ENCODE measurements around the gene PRDM13.
"Not testable (repeated sequence)": the region's sequence is repeated elsewhere in the genome, so short reads cannot be mapped to it uniquely, and the experiment has no call there.

Gene PRDM13

DNA sequence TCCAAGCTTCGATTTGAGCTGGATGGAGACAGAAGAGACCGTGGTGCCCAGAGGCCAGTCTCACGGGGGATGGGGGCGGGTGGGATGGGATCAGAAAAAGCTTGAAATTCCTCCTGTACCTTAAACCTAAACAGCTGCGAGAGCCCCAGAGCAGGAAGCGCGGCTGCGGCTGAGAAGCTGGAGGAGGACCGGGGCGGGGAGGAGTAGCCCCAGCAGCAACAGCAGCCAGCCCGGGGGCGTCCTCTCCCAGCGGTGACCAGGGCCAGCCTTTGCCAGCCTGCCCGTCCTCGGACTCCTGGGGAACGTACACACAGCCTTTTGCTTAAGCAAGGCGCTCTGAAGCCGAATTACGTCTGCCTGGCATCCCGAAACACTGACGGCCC is 17.4 kb upstream of the PRDM13 start:
- H3K9me3 ChIP-seq (ENCODE audit: insufficient read depth, low read depth, low read length) = no peaks in the 10 kb centered on the region
- H3K36me3 ChIP-seq (ENCODE audit: insufficient read depth, low read length) = no peaks in the 10 kb centered on the region
- H3K27me3 ChIP-seq (ENCODE audit: insufficient read depth, low read length) = peaks cover 100% of the 10 kb centered on the region
- no peak overlapping the region for H3K9ac ChIP-seq (ENCODE audit: low read depth, low read length)
- H3K27ac ChIP-seq (ENCODE audit: low read depth, low read length) = no peak overlapping the region
- H3K4me3 ChIP-seq (ENCODE audit: low read length) = peak overlapping the region; percentile 54
- 0 out of 2 replicates have a peak, but pooled peaks cover 5% of the 10 kb centered on the region for H3K4me1 ChIP-seq (ENCODE audit: insufficient read depth, low read length)
- WGBS = 4% methylated on average over 20 of the region's 21 CpGs

DNA sequence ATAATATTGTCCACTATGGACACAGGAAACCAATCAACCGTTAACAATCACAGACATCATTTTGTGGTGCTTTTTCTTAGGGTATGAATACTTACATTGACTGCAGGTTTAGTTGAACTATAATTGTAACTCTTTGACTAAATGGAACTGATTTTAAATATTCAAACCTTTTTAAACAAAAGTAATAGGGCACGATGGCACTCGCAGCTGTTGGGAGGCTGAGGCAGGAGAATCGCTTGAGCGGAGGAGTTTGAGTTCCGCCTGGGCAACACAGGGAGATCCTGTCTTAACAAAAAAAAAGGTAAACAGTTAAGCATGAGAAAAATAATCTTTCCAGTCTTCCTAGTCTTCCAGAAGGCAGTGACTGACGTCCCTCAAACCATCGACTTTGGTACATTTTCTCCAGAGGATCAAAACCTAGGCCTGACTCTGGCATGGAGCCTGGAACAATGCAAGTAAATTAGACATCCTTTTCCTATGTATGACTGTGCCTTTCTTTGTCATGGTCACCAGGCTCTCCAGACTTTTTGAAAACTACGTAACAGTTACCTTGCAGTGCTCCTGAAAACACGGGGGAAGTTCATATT is 16.6 kb upstream of the PRDM13 start:
- Histone ChIP-seq H3K27me3 (ENCODE audit: insufficient read depth, low read length) (peaks cover 100% of the 10 kb centered on the region), H3K4me1 (ENCODE audit: insufficient read depth, low read length) (0 out of 2 replicates have a peak, but pooled peaks cover 5% of the 10 kb centered on the region)
- 22% methylated on average over 9 of the region's 10 CpGs for WGBS

DNA sequence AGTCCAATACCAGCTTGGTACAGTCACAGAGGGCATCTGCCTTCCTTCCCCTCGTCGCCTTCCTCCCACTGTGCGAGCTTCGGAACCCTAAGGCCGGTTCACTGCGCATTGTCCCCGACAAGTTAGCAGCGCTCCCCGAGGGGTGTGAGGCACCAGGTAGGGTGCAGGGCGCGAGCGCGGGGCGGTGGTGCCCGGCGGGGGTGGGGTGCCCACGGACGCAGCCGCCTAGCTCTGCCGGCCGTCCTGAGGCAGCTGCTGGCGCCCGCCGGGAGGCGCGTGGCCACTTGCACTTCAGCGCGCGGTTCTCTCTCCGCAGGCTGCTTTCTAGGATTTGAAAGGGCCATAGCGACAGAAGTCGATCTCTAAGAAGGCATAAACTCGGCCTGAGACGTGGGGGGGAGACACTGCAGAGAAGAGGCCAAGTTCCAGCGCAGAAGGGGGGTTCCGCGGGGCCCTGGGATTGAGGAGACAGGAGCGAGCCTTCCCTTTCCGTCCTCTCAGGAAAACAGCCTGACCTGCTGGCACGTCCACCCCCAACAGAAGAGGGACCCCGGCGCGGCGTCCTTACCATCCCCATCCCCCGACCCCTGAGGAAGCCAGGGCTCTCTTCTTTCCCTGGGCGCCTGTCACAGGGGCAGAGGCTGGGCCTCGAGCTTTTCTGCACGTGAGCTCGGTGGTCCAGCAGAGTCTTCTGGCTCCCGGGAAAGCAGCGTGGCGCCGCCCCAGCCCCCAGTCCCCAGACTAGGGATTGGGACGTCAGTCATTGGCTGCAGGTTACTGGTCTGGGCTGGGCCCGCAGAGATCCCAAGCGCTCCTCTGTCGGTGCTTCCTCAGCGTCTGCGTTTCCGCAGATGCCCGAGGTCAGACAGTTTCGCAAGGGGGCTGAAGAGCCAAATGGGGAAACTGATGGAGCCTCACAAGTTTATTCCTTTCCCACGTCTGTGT is 15.6 kb upstream of the PRDM13 start:
- Histone ChIP-seq H3K4me1 (ENCODE audit: insufficient read depth, low read length) (0 out of 2 replicates have a peak, but pooled peaks cover 5% of the 10 kb centered on the region), H3K9ac (ENCODE audit: low read depth, low read length) (no peak overlapping the region), H3K27me3 (ENCODE audit: insufficient read depth, low read length) (peaks cover 100% of the 10 kb centered on the region), H3K36me3 (ENCODE audit: insufficient read depth, low read length) (no peaks in the 10 kb centered on the region), H3K27ac (ENCODE audit: low read depth, low read length) (no peak overlapping the region), H3K9me3 (ENCODE audit: insufficient read depth, low read depth, low read length) (no peaks in the 10 kb centered on the region), H3K4me3 (ENCODE audit: low read length) (no peak overlapping the region; the same call in 1 of the 2 replicates)
- WGBS = 3% methylated on average over 63 of the region's 63 CpGs

More for the DNA sequence above, 16.6 kb upstream of the PRDM13 start:
- H3K9ac ChIP-seq (ENCODE audit: low read depth, low read length) = no peak overlapping the region
- H3K4me3 ChIP-seq (ENCODE audit: low read length) = no peak overlapping the region
- no peak overlapping the region for H3K27ac ChIP-seq (ENCODE audit: low read depth, low read length)
- H3K9me3 ChIP-seq (ENCODE audit: insufficient read depth, low read depth, low read length) = no peaks in the 10 kb centered on the region
- H3K36me3 ChIP-seq (ENCODE audit: insufficient read depth, low read length) = no peaks in the 10 kb centered on the region

GRCh38 chr6:99591673-99592364 is 14.8 kb upstream of the PRDM13 start:
- 35% methylated on average over 5 of the region's 6 CpGs for WGBS
- Histone ChIP-seq H3K27me3 (ENCODE audit: insufficient read depth, low read length) (peaks cover 100% of the 10 kb centered on the region), H3K9ac (ENCODE audit: low read depth, low read length) (no peak overlapping the region), H3K4me3 (ENCODE audit: low read length) (no peak overlapping the region), H3K4me1 (ENCODE audit: insufficient read depth, low read length) (0 out of 2 replicates have a peak, but pooled peaks cover 5% of the 10 kb centered on the region), H3K27ac (ENCODE audit: low read depth, low read length) (no peak overlapping the region), H3K36me3 (ENCODE audit: insufficient read depth, low read length) (no peaks in the 10 kb centered on the region), H3K9me3 (ENCODE audit: insufficient read depth, low read depth, low read length) (no peaks in the 10 kb centered on the region)

GRCh38 chr6:99592900-99593299 is 13.7 kb upstream of the PRDM13 start:
- H3K36me3 ChIP-seq (ENCODE audit: insufficient read depth, low read length) = no peaks in the 10 kb centered on the region
- 74% methylated on average over 1 of the region's 1 CpG for WGBS
- H3K27ac ChIP-seq (ENCODE audit: low read depth, low read length) = no peak overlapping the region
- H3K9me3 ChIP-seq (ENCODE audit: insufficient read depth, low read depth, low read length) = no peaks in the 10 kb centered on the region
- H3K9ac ChIP-seq (ENCODE audit: low read depth, low read length) = no peak overlapping the region
- no peak overlapping the region for H3K4me3 ChIP-seq (ENCODE audit: low read length)
- 0 out of 2 replicates have a peak, but pooled peaks cover 5% of the 10 kb centered on the region for H3K4me1 ChIP-seq (ENCODE audit: insufficient read depth, low read length)
- H3K27me3 ChIP-seq (ENCODE audit: insufficient read depth, low read length) = peaks cover 100% of the 10 kb centered on the region

DNA sequence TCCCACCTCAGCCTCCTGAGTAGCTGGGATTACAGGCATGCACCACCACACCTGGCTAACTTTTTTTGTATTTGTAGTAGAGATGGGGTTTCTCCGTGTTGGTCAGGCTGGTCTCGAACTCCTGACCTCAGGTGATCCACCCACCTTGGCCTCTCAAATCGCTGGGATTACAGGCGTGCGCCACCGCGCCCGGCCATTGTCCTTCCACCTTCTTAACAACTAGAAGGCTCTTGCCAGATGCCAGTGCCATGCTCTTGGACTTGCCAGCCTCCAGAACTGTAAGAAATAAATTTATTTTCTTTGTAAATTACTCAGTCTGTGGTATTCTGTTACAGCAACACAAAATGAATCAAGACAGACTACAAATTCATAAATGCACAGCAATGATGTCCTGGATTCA is 11.9 kb upstream of the PRDM13 start:
- H3K4me3 ChIP-seq (ENCODE audit: low read length); H3K36me3 ChIP-seq (ENCODE audit: insufficient read depth, low read length); H3K4me1 ChIP-seq (ENCODE audit: insufficient read depth, low read length); H3K9me3 ChIP-seq (ENCODE audit: insufficient read depth, low read depth, low read length); H3K27ac ChIP-seq (ENCODE audit: low read depth, low read length); H3K9ac ChIP-seq (ENCODE audit: low read depth, low read length): not testable (repeated sequence)
- 87% methylated on average over 8 of the region's 8 CpGs for WGBS
- H3K27me3 ChIP-seq (ENCODE audit: insufficient read depth, low read length) = peaks cover 100% of the 10 kb centered on the region

DNA sequence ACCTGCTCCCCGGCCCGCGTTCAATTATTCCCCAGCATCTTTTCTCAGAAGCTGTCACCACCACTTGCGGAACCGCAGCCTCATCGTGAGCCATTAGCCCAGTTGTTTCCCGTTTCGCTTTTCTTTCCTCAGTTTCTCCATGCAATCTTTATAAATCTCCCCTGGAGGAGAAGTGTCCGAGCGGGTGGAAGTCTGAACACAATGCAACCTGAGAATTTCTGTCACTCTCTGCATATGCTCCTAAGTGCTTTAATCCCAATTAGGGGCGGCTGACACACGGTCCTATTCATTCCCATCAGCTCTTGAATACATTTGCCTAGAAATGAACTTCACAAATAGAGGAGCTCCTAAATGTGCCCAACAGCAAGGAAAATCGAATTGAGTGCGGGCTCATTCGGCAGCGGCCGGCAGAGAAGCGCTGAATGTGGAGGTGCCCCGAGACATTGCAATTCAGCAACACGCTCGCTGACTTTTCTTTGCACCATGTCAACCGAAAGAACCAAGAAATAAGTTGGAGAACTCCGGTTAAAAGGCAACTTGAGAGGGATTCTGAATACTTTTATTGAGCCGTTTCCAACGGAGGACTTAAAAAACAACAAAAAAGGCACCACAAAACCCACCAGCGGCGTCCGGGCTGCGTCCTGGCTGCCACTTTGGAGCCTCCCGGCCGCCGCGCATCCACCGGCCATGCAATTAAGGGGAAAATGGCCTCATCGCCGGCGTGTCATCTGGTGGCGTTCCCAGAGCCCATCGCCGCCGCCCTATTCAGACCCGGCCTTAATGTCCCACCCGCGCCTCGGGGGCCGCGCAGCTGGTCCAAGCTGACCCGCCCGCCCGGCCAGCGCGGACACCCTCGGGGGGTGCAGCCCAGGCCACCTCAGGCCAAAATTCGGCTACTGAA is 3.9 kb upstream of the PRDM13 start:
- peaks cover 100% of the 10 kb centered on the region for H3K27me3 ChIP-seq (ENCODE audit: insufficient read depth, low read length)
- 2% methylated on average over 54 of the region's 54 CpGs for WGBS
- H3K4me3 ChIP-seq (ENCODE audit: low read length) = peak overlapping the region; percentile 35
- H3K9ac ChIP-seq (ENCODE audit: low read depth, low read length) = no peak overlapping the region
- H3K9me3 ChIP-seq (ENCODE audit: insufficient read depth, low read depth, low read length) = no peaks in the 10 kb centered on the region
- H3K4me1 ChIP-seq (ENCODE audit: insufficient read depth, low read length) = 0 out of 2 replicates have a peak, but pooled peaks cover 6% of the 10 kb centered on the region
- no peak overlapping the region for H3K27ac ChIP-seq (ENCODE audit: low read depth, low read length)
- H3K36me3 ChIP-seq (ENCODE audit: insufficient read depth, low read length) = no peaks in the 10 kb centered on the region

DNA sequence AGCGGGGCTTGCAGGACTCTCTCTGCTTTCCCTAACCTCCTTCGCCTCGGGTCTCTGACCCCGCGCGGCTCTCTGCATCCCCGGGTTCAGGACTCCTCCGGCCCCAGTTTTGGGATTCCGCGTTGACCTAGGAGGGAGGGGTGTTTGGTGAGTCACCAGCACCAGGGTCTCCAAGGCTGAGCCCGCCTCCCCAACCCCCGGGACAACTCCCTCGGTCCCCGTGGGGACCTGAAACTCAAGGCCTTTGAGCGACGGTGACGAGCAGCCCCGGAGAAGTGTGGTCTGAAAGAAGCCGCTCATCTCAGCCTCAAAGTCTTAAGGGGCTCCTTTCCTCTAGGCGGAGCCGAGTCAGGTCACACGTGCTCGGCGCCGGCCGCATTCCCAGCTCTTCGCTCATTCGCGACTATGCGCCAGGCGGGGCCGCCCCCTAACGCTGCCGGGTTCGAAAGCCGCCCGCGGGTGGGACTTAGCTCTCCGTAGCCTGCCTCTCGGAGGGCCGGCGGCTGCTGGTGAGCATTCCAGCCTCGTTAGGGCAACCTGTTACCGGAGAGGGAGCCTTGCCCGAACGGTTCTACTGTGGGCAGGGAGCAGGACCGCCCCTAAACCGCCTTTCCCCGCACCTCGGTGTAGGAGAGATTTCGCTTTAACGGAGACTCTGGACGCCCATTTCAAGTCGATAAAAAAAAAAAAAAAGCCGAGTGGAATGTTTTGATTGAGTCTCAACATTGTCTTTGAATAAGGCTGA is 3.0 kb upstream of the PRDM13 start:
- H3K4me3 ChIP-seq (ENCODE audit: low read length) = peak overlapping the region; percentile 35
- no peak overlapping the region for H3K27ac ChIP-seq (ENCODE audit: low read depth, low read length)
- H3K27me3 ChIP-seq (ENCODE audit: insufficient read depth, low read length) = peaks cover 100% of the 10 kb centered on the region
- no peak overlapping the region for H3K9ac ChIP-seq (ENCODE audit: low read depth, low read length)
- H3K9me3 ChIP-seq (ENCODE audit: insufficient read depth, low read depth, low read length) = no peaks in the 10 kb centered on the region
- WGBS = under 1% methylated on average over 55 of the region's 55 CpGs
- 0 out of 2 replicates have a peak, but pooled peaks cover 6% of the 10 kb centered on the region for H3K4me1 ChIP-seq (ENCODE audit: insufficient read depth, low read length)
- H3K36me3 ChIP-seq (ENCODE audit: insufficient read depth, low read length) = no peaks in the 10 kb centered on the region

DNA sequence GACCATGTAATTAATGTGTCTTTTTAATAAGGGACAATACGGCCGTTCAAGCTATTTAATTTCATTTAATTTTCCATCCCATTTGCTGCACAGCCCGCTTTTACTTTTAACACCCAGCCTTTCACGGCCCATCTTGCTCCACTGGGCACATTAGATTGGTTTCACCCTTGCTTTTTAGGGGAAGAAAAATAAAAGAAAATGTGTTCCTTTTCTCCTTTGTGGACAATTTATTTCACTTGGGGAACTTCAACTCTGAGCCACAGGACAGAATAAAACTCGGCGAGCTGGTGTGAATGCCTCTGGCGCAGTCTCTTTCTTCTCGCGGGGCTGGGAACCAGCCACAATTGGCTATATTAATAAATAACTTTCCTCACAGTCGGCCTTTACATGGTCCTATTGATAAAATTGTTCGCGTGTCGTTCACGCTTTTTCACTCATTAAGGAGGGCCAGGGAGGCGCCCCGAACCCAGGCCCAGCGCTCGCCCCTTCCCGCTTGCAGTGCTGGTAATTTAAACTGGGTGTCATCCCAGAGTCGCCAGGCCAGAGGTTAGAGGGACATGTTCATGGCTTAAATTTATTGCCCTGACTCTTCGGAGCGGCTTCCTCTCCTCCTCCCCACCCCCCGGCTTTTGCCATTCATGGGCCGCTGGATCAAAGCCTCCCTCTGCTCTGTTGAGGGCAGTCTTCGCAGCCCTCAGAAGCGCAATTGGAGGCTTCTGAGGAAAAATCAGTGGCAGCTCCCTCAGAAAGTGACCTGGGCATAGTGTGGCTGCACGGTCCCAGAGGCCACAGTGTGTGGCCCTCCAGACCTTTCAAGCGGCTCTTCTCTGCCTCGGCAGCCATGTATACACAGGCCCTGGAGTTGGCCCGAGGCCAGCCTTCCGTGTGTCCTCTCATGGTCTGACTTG is 2.2 kb upstream of the PRDM13 start:
- H3K36me3 ChIP-seq (ENCODE audit: insufficient read depth, low read length) = no peaks in the 10 kb centered on the region
- H3K27me3 ChIP-seq (ENCODE audit: insufficient read depth, low read length) = peaks cover 100% of the 10 kb centered on the region
- WGBS = 7% methylated on average over 31 of the region's 31 CpGs
- H3K4me1 ChIP-seq (ENCODE audit: insufficient read depth, low read length) = 0 out of 2 replicates have a peak, but pooled peaks cover 6% of the 10 kb centered on the region
- no peaks in the 10 kb centered on the region for H3K9me3 ChIP-seq (ENCODE audit: insufficient read depth, low read depth, low read length)
- no peak overlapping the region for H3K9ac ChIP-seq (ENCODE audit: low read depth, low read length)
- peak overlapping the region; percentile 35; the same call in 1 of the 2 replicates for H3K4me3 ChIP-seq (ENCODE audit: low read length)
- H3K27ac ChIP-seq (ENCODE audit: low read depth, low read length) = no peak overlapping the region

Measured in HUES64 (cell line).